Right kidney (tissue), 1 donor: Measurements from ENCODE around the gene CDH20.
A peak's percentile ranks its signal among the peaks of the same experiment; 100 is the strongest.

Source experiments
- DNase-seq: peaks from one replicate; pipeline ENCODE4 v3.0.0-alpha.2; 2016

Gene CDH20

DNA sequence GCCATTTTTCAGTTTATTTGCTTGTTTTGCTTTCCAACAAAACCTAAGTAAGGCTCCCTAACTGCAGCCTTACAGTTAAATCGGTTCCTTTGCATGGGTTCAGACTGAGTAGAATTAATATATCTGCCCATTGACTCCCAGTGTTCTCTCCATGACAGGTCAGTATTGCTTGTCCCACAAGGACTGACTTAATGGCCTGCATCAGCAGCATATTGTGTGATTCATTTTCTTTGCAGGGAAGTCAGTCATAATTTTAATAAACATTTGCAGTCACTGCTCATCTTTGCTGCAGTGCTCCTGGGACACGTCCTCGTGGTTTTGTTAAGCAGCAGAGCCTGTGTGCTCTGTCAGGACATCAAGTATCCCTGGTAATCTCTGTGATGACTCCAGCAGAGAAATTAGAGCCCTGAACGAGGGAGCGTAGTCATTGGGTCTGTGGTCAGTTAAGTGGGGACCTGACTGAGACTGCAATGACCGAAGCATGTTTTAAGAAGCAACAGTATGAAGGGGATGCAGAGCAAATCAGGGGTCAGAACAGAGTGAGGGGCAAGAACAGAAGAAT is 93.3 kb downstream of the CDH20 start:
- DNase-seq, result no peak

- DNase-seq, result no peak
These were observed 95.0 kb downstream of the CDH20 start for GRCh38 chr18:61428266-61428665.

GRCh38 chr18:61432590-61432989 is 99.4 kb downstream of the CDH20 start:
- no peak for DNase-seq

GRCh38 chr18:61435064-61435652 is 101.9 kb downstream of the CDH20 start:
- no peak for DNase-seq

GRCh38 chr18:61443081-61443725 is 110.0 kb downstream of the CDH20 start:
- no peak for DNase-seq

DNA sequence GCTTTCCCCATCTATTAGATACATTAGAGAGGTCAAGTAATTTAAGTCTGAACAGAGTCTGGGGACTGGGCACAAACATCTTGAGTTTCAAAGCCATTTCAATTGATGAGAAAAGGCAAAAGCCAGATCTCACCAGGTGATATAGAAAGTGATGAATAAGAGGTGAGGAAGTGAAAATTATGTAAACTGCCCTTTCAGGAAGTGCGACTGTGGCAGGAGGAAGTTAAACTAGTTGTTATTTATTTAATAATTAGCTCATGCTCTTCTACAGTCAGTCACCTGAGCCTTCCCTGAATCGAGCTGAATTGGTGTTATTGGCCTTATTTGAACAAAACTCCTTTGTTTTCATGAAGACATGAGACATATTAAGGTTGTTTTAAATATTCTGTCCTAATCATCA is 115.1 kb downstream of the CDH20 start:
- no peak for DNase-seq

- no peak for DNase-seq
These were observed 126.8 kb downstream of the CDH20 start for GRCh38 chr18:61459896-61460648.

DNA sequence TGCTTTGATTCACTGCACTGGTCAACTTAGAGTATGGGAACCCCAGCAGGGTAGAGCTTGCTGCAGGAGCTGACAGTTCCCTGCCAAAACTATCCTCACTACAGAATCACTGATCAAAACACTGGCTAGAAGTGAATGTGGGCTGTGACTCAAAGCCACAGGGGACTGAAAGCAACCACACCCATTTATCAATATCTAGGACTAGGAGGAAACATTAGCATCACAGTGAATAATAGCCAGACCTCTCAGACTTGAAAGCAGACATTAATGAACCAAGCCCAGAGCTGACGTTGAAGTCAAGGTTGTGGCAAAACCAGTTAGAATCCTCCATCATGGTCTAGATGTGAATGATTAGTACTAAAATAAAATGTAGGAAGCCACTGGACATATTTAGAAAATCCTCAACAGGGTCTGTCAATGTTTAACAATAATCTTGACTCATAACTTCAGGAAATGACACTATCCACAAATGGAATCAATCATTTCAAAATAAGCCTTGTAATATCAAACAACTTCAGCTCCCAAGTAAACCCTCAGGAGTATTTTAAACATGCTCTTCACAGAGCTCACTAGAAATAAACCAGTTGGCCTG is 131.4 kb downstream of the CDH20 start:
- no peak for DNase-seq

- no peak for DNase-seq
These were observed 133.5 kb downstream of the CDH20 start for GRCh38 chr18:61466736-61467135.

DNA sequence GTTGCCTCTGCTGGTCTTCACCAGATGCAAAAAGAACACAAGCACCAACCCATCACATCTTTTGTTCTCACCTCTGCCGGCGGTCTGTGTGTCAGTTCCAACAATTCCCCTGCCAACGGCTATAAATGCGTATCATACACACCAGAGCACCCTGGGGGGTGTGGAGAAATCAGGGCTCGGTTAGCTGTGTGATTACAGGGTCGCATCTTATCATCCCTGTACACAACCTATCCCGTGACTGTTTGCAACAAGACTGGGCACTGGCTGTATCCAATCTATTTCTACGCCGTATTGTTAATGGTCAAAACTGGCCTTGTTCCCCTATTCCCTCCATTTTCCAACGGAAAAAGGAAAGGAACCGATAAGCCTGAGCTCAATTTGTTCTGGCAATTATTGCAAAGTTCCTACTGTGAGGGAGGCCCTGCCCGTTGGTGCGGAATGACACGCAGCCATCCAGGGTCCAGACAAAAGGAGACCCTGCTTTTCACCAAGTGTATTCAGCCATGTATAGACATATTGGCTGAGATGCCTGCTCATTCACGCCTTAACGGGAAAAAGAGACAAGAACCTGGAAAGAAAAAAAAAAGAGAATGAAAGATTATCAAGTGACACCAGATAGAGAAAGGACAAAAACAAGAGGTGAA is 136.9 kb downstream of the CDH20 start:
- no peak for DNase-seq

GRCh38 chr18:61471541-61471940 is 138.3 kb downstream of the CDH20 start:
- DNase-seq, result no peak

GRCh38 chr18:61471942-61472341 is 138.7 kb downstream of the CDH20 start:
- no peak for DNase-seq

DNA sequence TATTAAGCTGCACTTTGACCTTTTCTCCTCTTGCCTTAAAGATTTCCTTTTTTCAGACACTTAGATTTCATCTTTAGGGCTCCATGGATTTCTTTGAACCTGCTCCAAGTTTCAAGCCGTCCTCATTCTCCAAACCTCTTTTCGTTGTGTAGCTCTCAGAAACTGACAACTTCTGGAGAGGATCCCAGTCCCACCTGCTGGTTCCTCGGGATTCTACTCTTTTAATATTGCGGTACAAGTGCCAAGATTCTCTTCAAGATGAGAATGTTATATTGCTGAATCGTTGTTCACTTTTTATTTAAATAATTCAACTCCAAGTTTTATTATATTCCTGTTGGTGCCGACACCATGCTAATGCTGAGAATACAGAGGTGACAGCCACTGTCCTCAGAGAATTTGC is 141.1 kb downstream of the CDH20 start:
- no peak for DNase-seq

DNA sequence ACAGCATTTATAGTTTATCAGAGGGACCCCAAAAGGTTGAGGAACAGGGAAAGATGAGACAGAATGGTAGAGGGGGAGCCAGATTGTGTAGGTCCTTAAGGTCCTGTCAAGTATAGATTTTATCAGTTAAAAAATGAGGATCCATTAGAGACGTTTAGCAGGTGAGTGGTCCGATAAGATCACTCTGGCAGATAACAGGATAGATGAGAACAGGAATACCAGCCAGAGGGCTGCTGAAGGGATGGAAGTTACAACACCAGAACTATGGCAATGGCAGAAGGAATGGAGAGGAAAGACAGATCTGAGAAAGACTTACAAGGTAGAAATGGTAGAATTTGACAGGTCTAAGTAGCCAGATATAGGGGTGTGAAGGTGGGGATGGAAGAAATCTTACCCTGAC is 141.7 kb downstream of the CDH20 start:
- DNase-seq, result no peak

DNA sequence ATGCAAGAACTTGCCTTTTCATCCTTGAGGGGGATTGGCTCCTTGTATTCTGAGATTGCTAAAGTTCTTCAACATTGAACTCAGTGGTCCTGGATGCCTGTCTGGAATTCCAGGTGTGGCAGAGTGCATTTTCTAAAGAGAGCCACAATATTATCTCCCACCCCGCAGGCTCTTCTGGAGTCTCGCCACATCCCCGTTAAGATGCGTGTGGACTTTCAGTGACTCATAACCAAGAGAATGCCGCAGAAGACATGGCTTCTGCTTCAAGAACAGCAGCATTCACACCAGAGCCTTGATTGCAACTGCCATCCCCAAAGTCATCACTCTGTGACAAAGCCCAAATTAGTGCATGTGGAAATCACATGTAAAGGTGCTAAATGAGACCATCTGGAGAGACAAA is 142.7 kb downstream of the CDH20 start:
- no peak for DNase-seq

GRCh38 chr18:61489334-61489733 is 156.1 kb downstream of the CDH20 start:
- DNase-seq, result no peak

DNA sequence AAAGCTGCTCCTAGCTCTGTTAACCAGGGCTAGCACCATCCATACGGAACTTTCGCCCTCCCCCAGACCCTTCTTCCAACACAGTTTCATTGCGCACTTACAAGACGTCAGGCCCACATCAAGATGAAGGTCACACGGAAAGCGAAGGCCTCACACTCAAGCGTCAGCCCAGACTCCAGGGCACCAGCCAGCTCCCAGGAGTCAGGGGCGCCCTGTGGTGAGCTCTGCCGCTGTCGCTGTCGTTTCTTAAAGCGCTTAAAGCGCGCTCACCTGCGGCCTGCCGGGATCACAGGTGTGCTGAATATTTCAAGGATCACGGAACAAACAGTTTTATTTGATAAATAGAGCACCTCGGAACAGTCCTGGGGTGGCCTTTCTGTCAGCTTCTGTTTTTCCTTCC is 163.1 kb downstream of the CDH20 start:
- DNase-seq, result no peak

- DNase-seq, result no peak
These were observed 164.2 kb downstream of the CDH20 start for GRCh38 chr18:61497422-61497821.

DNA sequence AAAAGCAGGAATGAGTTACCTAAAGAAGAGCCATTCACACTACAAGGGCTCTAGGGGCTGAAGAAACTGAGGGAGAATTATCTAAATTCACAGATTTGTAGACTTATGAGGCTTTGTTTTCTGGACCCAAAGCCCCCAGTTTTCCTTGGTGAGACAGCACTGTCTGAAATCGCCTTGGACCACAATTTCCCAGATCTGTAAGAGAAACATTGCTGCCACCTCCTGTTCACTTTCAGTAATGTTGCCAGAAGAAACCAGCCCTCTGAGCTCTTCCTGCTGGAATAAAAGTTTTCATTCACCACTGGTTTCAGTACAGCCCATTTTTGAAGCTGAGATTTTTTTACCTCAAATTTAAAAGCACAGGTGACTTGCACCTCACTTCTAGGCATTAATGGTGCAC is 169.2 kb downstream of the CDH20 start:
- peak; percentile 50 for DNase-seq

GRCh38 chr18:61503688-61504087 is 170.5 kb downstream of the CDH20 start:
- DNase-seq, result no peak

- DNase-seq, result no peak
These were observed 195.7 kb downstream of the CDH20 start for GRCh38 chr18:61528961-61529360.

DNA sequence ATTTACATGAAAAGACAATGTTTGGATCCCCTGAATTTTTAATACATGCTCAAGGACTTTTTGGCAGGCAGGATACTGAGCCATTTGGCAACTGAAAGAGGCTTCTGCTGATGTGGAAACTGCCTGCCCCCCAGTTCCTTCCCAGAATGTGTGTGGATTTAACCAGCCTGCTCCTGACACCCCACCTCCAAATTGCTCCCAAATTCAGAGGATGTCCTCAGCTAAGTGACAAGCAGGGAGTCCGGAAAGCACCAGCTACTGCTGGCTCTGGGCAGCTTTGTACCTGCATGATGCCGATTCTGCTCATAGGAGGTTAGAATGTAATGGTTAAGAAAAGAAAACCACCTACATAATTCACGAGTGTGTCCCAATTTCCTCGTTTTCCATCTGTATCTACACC is 197.5 kb downstream of the CDH20 start:
- no peak for DNase-seq

DNA sequence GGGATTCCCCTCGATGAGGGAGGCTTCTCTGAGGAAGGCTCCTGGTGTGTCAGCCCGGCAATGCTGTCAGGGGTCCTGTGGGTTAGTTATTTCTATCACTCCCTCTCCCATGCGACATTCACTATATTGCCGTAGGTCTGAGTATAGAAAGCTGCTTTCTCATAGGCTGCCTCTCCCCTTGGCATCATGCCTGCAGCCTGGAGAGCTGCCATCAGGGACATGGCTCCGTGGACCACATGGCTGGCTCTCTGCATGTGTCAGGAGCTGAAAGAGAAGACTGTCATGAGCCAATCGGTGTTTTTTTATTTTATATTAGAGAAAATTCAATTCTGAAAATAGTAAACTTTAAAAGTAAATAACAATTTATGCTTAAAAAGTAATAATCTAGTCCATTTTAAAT is 198.0 kb downstream of the CDH20 start:
- DNase-seq, result no peak
